GM12878 (cell line): ENCODE measurements around the gene EVI2B.

Source experiments
- BCL3 ChIP-seq: IDR thresholded peaks from 2 replicates; pipeline ENCODE4 v1.6.1; 2011; ENCODE audit warnings: borderline replicate concordance, low read depth, mild to moderate bottlenecking, moderate library complexity, low read length; ENCODE audit not compliant: insufficient read depth, poor library complexity, severe bottlenecking
- CHD2 ChIP-seq: IDR thresholded peaks from 2 replicates; pipeline ENCODE4 v1.6.1; 2011; ENCODE audit warnings: low read depth, low read length, improper control_type of control experiment, borderline replicate concordance
- CTCF ChIP-seq, 3 experiments: IDR thresholded peaks in 2 of 3; conservative IDR thresholded peaks in 1 of 3; 2 replicates each; pipeline ENCODE4 v1.5.1; 2011; ENCODE audit warnings: low read depth in 3 of 3, low read length in 3 of 3, mild to moderate bottlenecking in 3 of 3, control low read depth in 2 of 3, moderate library complexity in 2 of 3, inconsistent platforms in 1 of 3, mixed read lengths in 1 of 3; ENCODE audit not compliant: control insufficient read depth in 2 of 3, insufficient read depth in 1 of 3; ENCODE audit errors: extremely low read depth in 1 of 3
- FOXM1 ChIP-seq: IDR thresholded peaks from 2 replicates; pipeline ENCODE4 v1.6.1; 2012; ENCODE audit warnings: low read depth, mild to moderate bottlenecking, inconsistent platforms, low read length, moderate library complexity
- GATAD2B ChIP-seq: fragments of 450-650 bp; conservative IDR thresholded peaks from 2 replicates; pipeline ENCODE4 v1.6.1; 2017; ENCODE audit warnings: low read depth, mild to moderate bottlenecking, moderate library complexity
- HDAC6 ChIP-seq: fragments of 200-600 bp; sonication (generic); IDR thresholded peaks from one replicate; pipeline ENCODE4 v1.8.0; 2017; ENCODE audit warnings: antibody characterized with exemption; ENCODE audit not compliant: unreplicated experiment
- JUNB ChIP-seq: IDR thresholded peaks from 2 replicates; pipeline ENCODE4 v1.6.1; 2016; ENCODE audit warnings: antibody characterized with exemption, mild to moderate bottlenecking
- MYB ChIP-seq: fragments of 150-350 bp; IDR thresholded peaks from 2 replicates; pipeline ENCODE4 v1.6.1; 2014; ENCODE audit warnings: mild to moderate bottlenecking, low read depth, low read length, borderline replicate concordance
- PKNOX1 ChIP-seq: fragments of 450-650 bp; IDR thresholded peaks from 2 replicates; pipeline ENCODE4 v1.6.1; 2016; ENCODE audit warnings: mild to moderate bottlenecking
- POLR2A ChIP-seq: IDR thresholded peaks from 2 replicates; pipeline ENCODE4 v1.6.1; 2011; ENCODE audit warnings: low read depth, mild to moderate bottlenecking, low read length
- POLR2AphosphoS2 ChIP-seq: IDR thresholded peaks from 2 replicates; pipeline ENCODE4 v1.6.1; 2011; ENCODE audit warnings: low read depth, mild to moderate bottlenecking, low read length, improper control_type of control experiment, moderate library complexity
- RFX5 ChIP-seq: IDR thresholded peaks from 2 replicates; pipeline ENCODE4 v1.6.1; 2011; ENCODE audit warnings: low read depth, low read length, improper control_type of control experiment
- SP1 ChIP-seq: IDR thresholded peaks from one replicate; pipeline ENCODE4 v1.6.1; 2011; ENCODE audit warnings: low read depth, low read length
- YY1 ChIP-seq: IDR thresholded peaks from 2 replicates; pipeline ENCODE4 v1.6.1; 2011; ENCODE audit warnings: low read depth, mild to moderate bottlenecking, low read length

- TF ChIP-seq BCL3 (no peak), YY1 (no peak), POLR2A (no peak), JUNB (no peak), CHD2 (no peak), CTCF (IDR thresholded peaks at IDR 0.05 in 2 of 3, conservative IDR thresholded peaks at IDR 0.05 in 1 of 3; ENCODE audit: control insufficient read depth in 2 of 3, extremely low read depth in 1 of 3, insufficient read depth in 1 of 3, low read depth in 3 of 3, low read length in 3 of 3) (no peak), MYB (no peak), POLR2AphosphoS2 (no peak), GATAD2B (no peak), RFX5 (no peak), HDAC6 (no peak), SP1 (no peak), FOXM1 (no peak), PKNOX1 (no peak)
Observed at GRCh38 chr17:31307640-31308039, 6.2 kb downstream of the EVI2B start.
